Heart right ventricle (tissue), 16 donors: ENCODE data around the gene RSAD1. TPM values are rescaled to one million over a fixed set of nuclear protein-coding genes. Genes with fewer than 3 reads are reported as not detected.

ENCODE experiments used
- ATAC-seq, 8 donors: fragments of 200-7000 bp; cut with Tn5 transposase; one replicate each; pipeline ENCODE4 v1.9.1; 2020; ENCODE audit warnings: mild to moderate bottlenecking in 8 of 8, moderate library complexity in 8 of 8, moderate number of reproducible peaks in 1 of 8
- DNase-seq, 2 donors: peaks; one replicate each; pipeline ENCODE4 v3.0.0-alpha.2; 2020
- H3K27ac ChIP-seq, 10 donors: fragments of 200-600 bp; sonication (generic) in 2 of 10; one replicate each; pipeline versions ENCODE4 v1.5.0 to v1.8.0; 2020 to 2022; ENCODE audit warnings: mild to moderate bottlenecking in 3 of 10
- H3K27me3 ChIP-seq, 7 donors: fragments of 200-600 bp; one replicate each; pipeline ENCODE4 v1.8.0; 2021 to 2022; ENCODE audit warnings: mild to moderate bottlenecking in 2 of 7
- H3K36me3 ChIP-seq, 9 donors: fragments of 200-600 bp; sonication (generic) in 1 of 9; one replicate each; pipeline versions ENCODE4 v1.5.0 to v1.8.0; 2020 to 2022; ENCODE audit warnings: mild to moderate bottlenecking in 2 of 9
- H3K4me1 ChIP-seq, 9 donors: fragments of 200-600 bp; sonication (generic) in 1 of 9; one replicate each; pipeline versions ENCODE4 v1.5.0 to v1.8.0; 2020 to 2022; ENCODE audit warnings: mild to moderate bottlenecking in 4 of 9
- H3K4me3 ChIP-seq, 10 donors: fragments of 200-600 bp; sonication (generic) in 2 of 10; one replicate each; pipeline versions ENCODE4 v1.5.0 to v1.8.0; 2020 to 2022; ENCODE audit warnings: mild to moderate bottlenecking in 7 of 10, moderate library complexity in 2 of 10
- H3K9me3 ChIP-seq, 11 donors: fragments of 200-600 bp in 10 of 11; sonication (generic) in 2 of 11; one replicate each; pipeline versions ENCODE4 v1.5.0 to v1.8.0; 2013 to 2022; ENCODE audit warnings: mild to moderate bottlenecking in 2 of 11, control low read depth in 1 of 11, moderate library complexity in 1 of 11
- WGBS, 2 donors: extraction: QIAGEN DNeasy Blood & Tissue Kit; methylation state at CpG; one replicate each; pipeline ENCODE4 v1.1.7; 2013; ENCODE audit warnings: inconsistent platforms in 1 of 2; 5-methylcytosine and 5-hydroxymethylcytosine counted together
- intact Hi-C, 10 donors: fragments of 100-400 bp; cut with DNase I; formaldehyde crosslinking; loops; one replicate each; pipeline versions ENCODE4 v1.11.1 to v1.14.2; 2022
- polyA plus RNA-seq, 2 donors: library from polyadenylated mRNA; stranded (reverse); fragments of 200-250 nt; gene quantifications; one replicate each; pipeline ENCODE4 v1.2.3, GENCODE V29; 2013
- total RNA-seq, 10 donors: library from RNA; stranded (reverse); fragmentation: NEBNext Ultra II Directional in 3 of 10; extraction: Animal tissue kit (Norgen Biotek cat#: 25700) in 3 of 10; gene quantifications; one replicate each; pipeline versions ENCODE4 v1.2.1 to v1.2.4, GENCODE V29; 2021 to 2023
- TF ChIP-seq, protein P1 (sequence below), 9 donors: fragments of 200-600 bp; sonication (generic) in 2 of 9; IDR thresholded peaks; one replicate each; pipeline versions ENCODE4 v1.5.0 to v1.8.0; 2021 to 2022; ENCODE audit warnings: antibody characterized with exemption in 9 of 9, mild to moderate bottlenecking in 5 of 9, moderate library complexity in 1 of 9
- donor health status: Arrhythmogenic right ventricular cardiomyopathy.
- donor health status: ischemic (EF 13 %, LVEDD 7.1; RV severe dilation, severe dysfunction).
- donor health status: healthy with polysubstance abuse.
- donor health status: DM: no; HTN: yes; CAD: no.
- donor health status: DM: no; HTN: no; CAD: no.
- donor health status: ischemic (EF 25% LVEDD 6.9; RV normal size, moderate dysfunction).
- donor health status: ischemic (EF 25% LVEDD 5.7; RV mildly dilated, moderate dysfunction).
- donor health status: healthy.
- donor health status: DM: yes; HTN: yes; CAD: no.
- donor health status: Ischemic cardiomyopathy.
- donor health status: ischemic (EF 35%, LVEDD 5.7; RV mildly dilated, moderate dysfunction).
- donor health status: nonischemic (EF 11% LVEDD 7.7; RV severe dilation, severe dysfunction).
- donor health status: DM: yes; HTN: yes; CAD: no.
- donor health status: PGD.
- donor health status: ischemic (EF 29% LVEDD 5.4; RV normal size, mild dysfunction).
- donor health status: nonischemic (EF 23%, LVEDD 6.1; RV moderate dilation, normal function).

RSAD1 gene
- total and polyA plus RNA-seq, 12 donors = 31.8 to 52.3 (median 45.5) TPM

DNA sequence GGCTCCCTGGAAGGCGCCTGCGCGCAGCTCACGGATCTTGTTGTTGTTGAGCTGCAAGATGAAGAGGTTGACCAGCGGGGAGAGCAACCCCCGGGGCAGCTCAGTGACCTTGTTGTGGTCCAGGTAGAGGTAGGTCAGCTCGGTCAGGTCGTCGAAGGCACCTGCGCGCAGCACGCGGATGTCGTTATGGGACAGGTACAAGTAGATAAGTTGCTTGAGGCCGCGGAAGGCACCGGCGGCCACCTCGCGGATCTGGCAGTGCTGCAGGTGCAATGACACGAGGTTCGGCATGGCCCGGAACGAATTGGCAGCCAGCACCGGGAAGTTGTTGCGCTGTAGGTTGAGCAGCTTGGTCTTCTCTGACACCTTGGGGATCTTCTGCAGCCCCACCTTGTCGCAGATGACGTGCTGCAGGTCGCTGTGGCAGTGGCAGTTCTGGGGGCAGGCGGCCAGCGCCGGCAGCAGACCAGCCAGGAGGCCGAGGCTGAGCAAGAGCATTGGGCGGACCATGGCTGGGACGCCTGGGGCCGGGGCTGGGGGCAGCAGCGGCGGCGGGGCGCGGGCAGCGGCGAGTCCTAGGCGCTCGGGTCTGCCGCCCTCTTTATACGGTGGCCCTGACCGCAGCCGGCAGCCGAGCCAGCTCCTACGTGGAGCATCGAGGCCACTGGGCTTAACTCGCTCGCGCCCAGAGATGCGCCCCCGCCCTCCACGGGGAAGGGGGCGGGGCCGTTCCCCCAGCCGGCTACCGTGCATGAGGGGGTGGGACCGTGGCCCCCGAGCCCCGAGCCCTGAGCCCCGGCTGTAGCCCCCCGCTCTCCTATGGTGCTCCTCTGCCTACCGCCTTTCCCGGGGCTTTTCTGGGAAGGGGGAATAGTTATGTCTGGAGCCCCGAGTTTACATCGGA is 10.1 kb upstream of the RSAD1 start, which contains the start of gene CHAD:
TSS of gene CHAD (minus strand) at position 577 of the 904 bp plus-strand sequence. CDS start at position 510, 67 bp downstream.
- ATAC-seq (peak in 6 of 8 donors; percentile 7 to 44 (median 30)), DNase-seq (no peak)
- 22 to 26% methylated on average over 70 to 71 of the region's 71 CpGs for whole genome bisulfite sequencing, 2 donors
- H3K36me3 ChIP-seq = peaks cover 0 to 15% (median 0%) of the 10 kb centered on the region in 9 donors
- intact Hi-C loops = loop anchor here in 1 of 10 donors (10.0 kb wide), 1 partner anchor 104 kb away; no protein-coding TSS in a partner anchor
- H3K27me3 ChIP-seq = peaks cover 10 to 30% (median 24%) of the 10 kb centered on the region in 7 donors
- no peaks in the 10 kb centered on the region for H3K9me3 ChIP-seq
- H3K4me3 ChIP-seq = peak within 1 kb of the TSS in 9 of 10 donors; percentile 29 to 53 (median 39)
- H3K27ac ChIP-seq = no peak within 1 kb of the TSS
- TF ChIP-seq, protein P1, sequence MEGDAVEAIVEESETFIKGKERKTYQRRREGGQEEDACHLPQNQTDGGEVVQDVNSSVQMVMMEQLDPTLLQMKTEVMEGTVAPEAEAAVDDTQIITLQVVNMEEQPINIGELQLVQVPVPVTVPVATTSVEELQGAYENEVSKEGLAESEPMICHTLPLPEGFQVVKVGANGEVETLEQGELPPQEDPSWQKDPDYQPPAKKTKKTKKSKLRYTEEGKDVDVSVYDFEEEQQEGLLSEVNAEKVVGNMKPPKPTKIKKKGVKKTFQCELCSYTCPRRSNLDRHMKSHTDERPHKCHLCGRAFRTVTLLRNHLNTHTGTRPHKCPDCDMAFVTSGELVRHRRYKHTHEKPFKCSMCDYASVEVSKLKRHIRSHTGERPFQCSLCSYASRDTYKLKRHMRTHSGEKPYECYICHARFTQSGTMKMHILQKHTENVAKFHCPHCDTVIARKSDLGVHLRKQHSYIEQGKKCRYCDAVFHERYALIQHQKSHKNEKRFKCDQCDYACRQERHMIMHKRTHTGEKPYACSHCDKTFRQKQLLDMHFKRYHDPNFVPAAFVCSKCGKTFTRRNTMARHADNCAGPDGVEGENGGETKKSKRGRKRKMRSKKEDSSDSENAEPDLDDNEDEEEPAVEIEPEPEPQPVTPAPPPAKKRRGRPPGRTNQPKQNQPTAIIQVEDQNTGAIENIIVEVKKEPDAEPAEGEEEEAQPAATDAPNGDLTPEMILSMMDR (IDR thresholded peaks at IDR 0.05) = no peak
- peaks cover 3 to 16% (median 13%) of the 10 kb centered on the region in 9 donors for H3K4me1 ChIP-seq

DNA sequence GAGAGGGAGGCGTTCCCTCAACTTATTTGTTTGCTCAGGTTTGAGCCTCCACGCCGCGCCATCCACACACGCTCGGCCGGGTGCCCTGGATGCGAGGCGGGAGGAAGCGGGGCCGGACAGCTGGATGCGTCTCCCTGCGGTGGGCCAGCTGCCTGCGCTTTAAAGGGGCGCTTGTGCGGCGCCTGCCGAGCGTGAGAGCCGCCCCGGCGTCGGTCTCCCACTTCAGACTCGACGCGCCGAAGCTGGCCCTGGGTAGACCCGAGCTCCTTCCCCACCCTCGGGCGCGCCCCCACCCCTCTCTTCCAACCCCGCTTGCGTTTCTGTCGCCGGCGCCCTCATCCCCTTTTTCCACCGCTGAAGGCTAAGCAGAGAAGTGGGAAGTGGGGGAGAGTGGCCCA is 9.5 kb upstream of the RSAD1 start:
- Histone ChIP-seq H3K4me3 (peak overlapping the region in 9 of 10 donors; percentile 29 to 53 (median 39)), H3K9me3 (no peaks in the 10 kb centered on the region), H3K27me3 (peaks cover 10 to 30% (median 24%) of the 10 kb centered on the region in 7 donors), H3K4me1 (peaks cover 3 to 16% (median 13%) of the 10 kb centered on the region in 9 donors), H3K27ac (no peak overlapping the region), H3K36me3 (peaks cover 0 to 15% (median 0%) of the 10 kb centered on the region in 9 donors)
- intact Hi-C loops = loop anchor here in 1 of 10 donors (10.0 kb wide), 1 partner anchor 104 kb away; no protein-coding TSS in a partner anchor
- ATAC-seq = peak in 2 of 8 donors; percentile 7 to 14
- TF ChIP-seq, protein P1 (IDR thresholded peaks at IDR 0.05) = no peak
- WGBS, 2 donors = 5 to 10% methylated on average over 37 of the region's 37 CpGs
- no peak for DNase-seq

DNA sequence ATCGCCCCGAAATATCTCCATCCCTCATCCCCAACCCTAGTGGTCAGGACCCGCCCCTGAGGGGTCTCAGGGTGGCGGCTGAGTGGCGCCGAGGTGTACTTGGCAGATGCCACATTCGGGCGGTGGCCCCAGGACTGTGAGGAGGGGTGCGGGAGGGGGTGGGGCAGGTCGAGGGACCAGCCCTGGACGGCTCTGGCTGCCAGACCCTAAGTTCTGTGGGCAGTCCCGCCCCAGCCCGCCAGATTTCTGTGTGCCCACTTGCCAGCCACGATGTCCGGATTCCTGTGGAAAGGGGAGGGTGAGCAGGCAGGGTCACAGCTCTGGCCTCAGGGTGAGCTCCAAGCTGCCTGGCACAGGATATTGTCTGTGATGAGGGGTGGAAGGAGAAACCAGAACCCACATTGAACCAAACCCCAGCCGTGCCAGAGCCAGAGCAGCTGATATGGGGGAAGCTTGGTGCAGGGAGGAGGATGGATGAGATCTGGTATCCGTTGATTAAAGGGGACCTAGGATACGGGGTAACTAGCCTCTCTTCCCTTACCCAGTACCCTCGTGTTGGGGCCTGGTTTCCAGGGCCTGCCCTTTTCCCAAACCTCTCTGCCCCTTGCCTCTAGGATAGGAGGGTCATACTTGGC is 8.9 kb upstream of the RSAD1 start:
- H3K27ac ChIP-seq = no peak overlapping the region
- WGBS, 2 donors = 71 to 79% methylated on average over 19 of the region's 19 CpGs
- TF ChIP-seq, protein P1 (IDR thresholded peaks at IDR 0.05) = no peak
- peaks cover 10 to 30% (median 24%) of the 10 kb centered on the region in 7 donors for H3K27me3 ChIP-seq
- DNase-seq (no peak), ATAC-seq (no peak)
- H3K36me3 ChIP-seq = peaks cover 0 to 15% (median 0%) of the 10 kb centered on the region in 9 donors
- H3K4me3 ChIP-seq = no peak overlapping the region
- intact Hi-C loops = loop anchor here in 3 of 10 donors (10.0 kb wide), 2 partner anchors 105 to 225 kb away; no protein-coding TSS in a partner anchor
- no peaks in the 10 kb centered on the region for H3K9me3 ChIP-seq
- peaks cover 3 to 16% (median 13%) of the 10 kb centered on the region in 9 donors for H3K4me1 ChIP-seq

DNA sequence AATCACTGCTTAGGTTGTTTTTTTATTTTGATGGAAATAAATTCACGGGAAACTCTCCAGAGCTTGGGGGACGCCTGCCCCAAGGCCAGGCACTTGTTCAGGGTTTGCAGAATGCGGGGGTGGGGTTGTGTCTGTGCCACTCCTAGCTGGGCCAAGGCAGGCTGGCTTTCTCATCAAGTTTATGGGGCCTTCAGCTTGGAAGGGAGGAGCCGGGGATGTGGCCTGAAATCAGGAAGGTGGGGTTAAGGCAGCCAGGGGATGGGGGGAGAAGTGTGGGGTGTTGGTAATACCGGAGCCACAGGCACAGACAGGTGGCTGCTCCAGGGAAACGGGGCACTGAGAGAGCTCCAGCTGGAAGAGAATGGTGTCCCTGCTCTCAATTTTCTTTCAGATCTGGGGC is 8.2 kb upstream of the RSAD1 start:
- WGBS, 2 donors = 89% methylated on average over 6 of the region's 6 CpGs
- Histone ChIP-seq H3K4me1 (peaks cover 3 to 16% (median 13%) of the 10 kb centered on the region in 9 donors), H3K27me3 (peaks cover 10 to 30% (median 24%) of the 10 kb centered on the region in 7 donors), H3K36me3 (peaks cover 0 to 15% (median 0%) of the 10 kb centered on the region in 9 donors), H3K9me3 (no peaks in the 10 kb centered on the region), H3K27ac (no peak overlapping the region), H3K4me3 (no peak overlapping the region)
- ATAC-seq = no peak
- intact Hi-C loops = loop anchor here in 2 of 10 donors (10.0 kb wide), 2 partner anchors 106 to 224 kb away; no protein-coding TSS in a partner anchor
- DNase-seq = no peak
- TF ChIP-seq, protein P1 (IDR thresholded peaks at IDR 0.05) = no peak
